IMR-90 (cell line): Measurements from ENCODE around the gene GLIS1. TPM values are rescaled to one million over a fixed set of nuclear protein-coding genes. Genes with fewer than 3 reads are reported as not detected.

Experiments used
- ATAC-seq: fragments of 200-7000 bp; cut with Tn5 transposase; 2 replicates; pipeline ENCODE4 v1.9.1; 2020; ENCODE audit warnings: low read depth, mild to moderate bottlenecking, moderate library complexity
- BruUV-seq: library from RNA; stranded (reverse); fragments of 400-500 nt; replicated peaks from 2 replicates; lab custom pipeline; 2021; lab: Mats Ljungman, UMichigan
- CTCF ChIA-PET: fragments of 300-600 bp; formaldehyde crosslinking; extraction: SDS; loops from one replicate; lab custom pipeline; 2021; ENCODE audit warnings: antibody characterized with exemption; lab: Yijun Ruan, JAX
- POLR2A ChIA-PET: fragments of 300-600 bp; sonication (Branson Sonifier 250); formaldehyde crosslinking; loops from one replicate; lab custom pipeline; 2022; ENCODE audit warnings: antibody characterized with exemption; ENCODE audit not compliant: unreplicated experiment; lab: Charles Lee
- DNase-seq: peaks from one replicate; pipeline ENCODE4 v3.0.0; 2013
- H2AFZ ChIP-seq: replicated peaks from 2 replicates; pipeline ENCODE3; 2013; ENCODE audit warnings: low read length, mild to moderate bottlenecking; ENCODE audit not compliant: poor library complexity
- H2AK5ac ChIP-seq: 2 replicates; pipeline ENCODE4 v1.6.1; 2013; ENCODE audit warnings: low read depth, low read length, inconsistent platforms
- H2AK9ac ChIP-seq: replicated peaks from 2 replicates; pipeline ENCODE3; 2013; ENCODE audit warnings: mild to moderate bottlenecking, low read depth, low read length, moderate library complexity; ENCODE audit not compliant: poor library complexity
- H2BK120ac ChIP-seq: 2 replicates; pipeline ENCODE4 v1.6.1; 2013; ENCODE audit warnings: low read depth, low read length, inconsistent platforms
- H2BK15ac ChIP-seq: 3 replicates; pipeline ENCODE4 v1.6.1; 2013; ENCODE audit warnings: low read depth, low read length, inconsistent platforms
- H2BK20ac ChIP-seq: 2 replicates; pipeline ENCODE4 v1.6.1; 2013; ENCODE audit warnings: low read depth, mild to moderate bottlenecking, inconsistent platforms, low read length, moderate library complexity
- H2BK5ac ChIP-seq: 2 replicates; pipeline ENCODE4 v1.6.1; 2013; ENCODE audit warnings: mild to moderate bottlenecking, low read depth, low read length, inconsistent platforms; ENCODE audit not compliant: poor library complexity, severe bottlenecking
- H3K14ac ChIP-seq: replicated peaks from 2 replicates; pipeline ENCODE4 v1.6.1; 2013; ENCODE audit warnings: low read depth, low read length, inconsistent platforms
- H3K18ac ChIP-seq: 2 replicates; pipeline ENCODE4 v1.6.1; 2013; ENCODE audit warnings: low read depth, low read length, control low read depth
- H3K23ac ChIP-seq: 2 replicates; pipeline ENCODE4 v1.6.1; 2013; ENCODE audit warnings: low read depth, low read length, inconsistent platforms
- H3K27ac ChIP-seq: 2 replicates; pipeline ENCODE4 v1.5.1; 2013; ENCODE audit warnings: mild to moderate bottlenecking, control low read depth, low read length; ENCODE audit not compliant: insufficient read depth
- H3K27me3 ChIP-seq: 2 replicates; pipeline ENCODE4 v1.6.1; 2013; ENCODE audit warnings: low read length; ENCODE audit not compliant: control insufficient read depth, insufficient read depth
- H3K36me3 ChIP-seq: 2 replicates; pipeline ENCODE4 v1.6.1; 2013; ENCODE audit warnings: low read length, mixed read lengths; ENCODE audit not compliant: control insufficient read depth, insufficient read depth
- H3K4ac ChIP-seq: 2 replicates; pipeline ENCODE4 v1.6.1; 2013; ENCODE audit warnings: low read depth, low read length, inconsistent platforms
- H3K4me1 ChIP-seq: 2 replicates; pipeline ENCODE4 v1.6.1; 2013; ENCODE audit warnings: low read length, mixed read lengths; ENCODE audit not compliant: control insufficient read depth, insufficient read depth
- H3K4me2 ChIP-seq: 2 replicates; pipeline ENCODE4 v1.6.1; 2013; ENCODE audit warnings: low read depth, mild to moderate bottlenecking, control low read depth, low read length, moderate library complexity
- H3K4me3 ChIP-seq: 2 replicates; pipeline ENCODE4 v1.5.1; 2013; ENCODE audit warnings: low read depth, mild to moderate bottlenecking, control low read depth, low read length, moderate library complexity; ENCODE audit not compliant: insufficient read depth
- H3K56ac ChIP-seq: 2 replicates; pipeline ENCODE4 v1.6.1; 2013; ENCODE audit warnings: low read length, inconsistent platforms; ENCODE audit not compliant: insufficient read depth; ENCODE audit errors: extremely low read depth
- H3K79me1 ChIP-seq, 2 experiments: 2 replicates each; pipeline ENCODE4 v1.6.1; 2013; ENCODE audit warnings: low read length in 2 of 2, inconsistent platforms in 1 of 2, low read depth in 1 of 2
- H3K9ac ChIP-seq: 2 replicates; pipeline ENCODE4 v1.6.1; 2013; ENCODE audit warnings: low read depth, low read length, control low read depth
- H3K9me1 ChIP-seq: 2 replicates; pipeline ENCODE4 v1.6.1; 2013; ENCODE audit warnings: low read length, inconsistent platforms; ENCODE audit not compliant: insufficient read depth
- H3K9me3 ChIP-seq: 2 replicates; pipeline ENCODE4 v1.6.1; 2013; ENCODE audit warnings: low read length; ENCODE audit not compliant: control insufficient read depth, insufficient read depth
- H4K20me1 ChIP-seq: 2 replicates; pipeline ENCODE4 v1.6.1; 2013; ENCODE audit warnings: low read length, inconsistent platforms; ENCODE audit not compliant: insufficient read depth
- H4K5ac ChIP-seq: 2 replicates; pipeline ENCODE4 v1.6.1; 2013; ENCODE audit warnings: mild to moderate bottlenecking, low read depth, low read length, control low read depth
- H4K8ac ChIP-seq, 2 experiments: 2 replicates each; pipeline ENCODE4 v1.6.1; 2013; ENCODE audit warnings: low read depth in 2 of 2, low read length in 2 of 2, control low read depth in 1 of 2, inconsistent platforms in 1 of 2
- H4K91ac ChIP-seq: 2 replicates; pipeline ENCODE4 v1.6.1; 2013; ENCODE audit warnings: low read depth, low read length, inconsistent platforms; ENCODE audit not compliant: insufficient read depth
- BHLHE40 ChIP-seq: fragments of 150-350 bp; IDR thresholded peaks from 2 replicates; pipeline ENCODE4 v1.6.1; 2016; ENCODE audit warnings: mild to moderate bottlenecking, low read depth, low read length
- CEBPB ChIP-seq: IDR thresholded peaks from 2 replicates; pipeline ENCODE4 v1.6.1; 2012; ENCODE audit warnings: low read depth, low read length, improper control_type of control experiment
- CHD1 ChIP-seq: IDR thresholded peaks from 2 replicates; pipeline ENCODE4 v1.6.1; 2012; ENCODE audit warnings: low read depth, low read length, improper control_type of control experiment
- ELK1 ChIP-seq: fragments of 150-350 bp; IDR thresholded peaks from 2 replicates; pipeline ENCODE4 v1.6.1; 2016; ENCODE audit warnings: low read depth, mild to moderate bottlenecking, low read length, moderate library complexity, borderline replicate concordance
- FOS ChIP-seq: fragments of 150-350 bp; IDR thresholded peaks from 2 replicates; pipeline ENCODE4 v1.6.1; 2016; ENCODE audit warnings: low read depth, low read length
- MAFK ChIP-seq: IDR thresholded peaks from 2 replicates; pipeline ENCODE4 v1.6.1; 2012; ENCODE audit warnings: low read depth, low read length, improper control_type of control experiment
- MAZ ChIP-seq: IDR thresholded peaks from 2 replicates; pipeline ENCODE4 v1.6.1; 2012; ENCODE audit warnings: low read depth, mild to moderate bottlenecking, low read length, improper control_type of control experiment, moderate library complexity, borderline replicate concordance
- MXI1 ChIP-seq: IDR thresholded peaks from 2 replicates; pipeline ENCODE4 v1.6.1; 2012; ENCODE audit warnings: low read depth, mild to moderate bottlenecking, low read length, moderate library complexity, borderline replicate concordance
- NFE2L2 ChIP-seq: fragments of 150-350 bp; IDR thresholded peaks from 2 replicates; pipeline ENCODE4 v1.6.1; 2016; ENCODE audit warnings: low read depth, mild to moderate bottlenecking, low read length
- POLR2A ChIP-seq: IDR thresholded peaks from 2 replicates; pipeline ENCODE4 v1.6.1; 2012; ENCODE audit warnings: mild to moderate bottlenecking, low read depth, low read length
- RAD21 ChIP-seq: IDR thresholded peaks from 2 replicates; pipeline ENCODE4 v1.6.1; 2012; ENCODE audit warnings: low read length, improper control_type of control experiment
- RCOR1 ChIP-seq: IDR thresholded peaks from 2 replicates; pipeline ENCODE4 v1.6.1; 2012; ENCODE audit warnings: mild to moderate bottlenecking, low read length, improper control_type of control experiment; ENCODE audit not compliant: insufficient replicate concordance
- RFX5 ChIP-seq: IDR thresholded peaks from 2 replicates; pipeline ENCODE4 v1.8.0; 2012; ENCODE audit warnings: low read depth, mild to moderate bottlenecking, low read length, moderate library complexity
- SMC3 ChIP-seq: fragments of 150-350 bp; IDR thresholded peaks from 2 replicates; pipeline ENCODE4 v1.6.1; 2016; ENCODE audit warnings: low read depth, mild to moderate bottlenecking, antibody characterized with exemption, low read length, moderate library complexity
- WGBS, 2 experiments: methylation state at CpG; one replicate each; pipeline versions ENCODE4 v1.1.5 to v1.1.7; 2013; ENCODE audit warnings: missing lambda C conversion rate in 2 of 2; ENCODE audit not compliant: insufficient read length in 1 of 2; ENCODE audit errors: extremely low coverage in 2 of 2; 5-methylcytosine and 5-hydroxymethylcytosine counted together
- dilution Hi-C: fragments of 300-500 bp; cut with HindIII; formaldehyde crosslinking; loops from one replicate; pipeline ENCODE4 v1.14.3; 2018; ENCODE audit warnings: low sequenced_read_pairs; ENCODE audit not compliant: unreplicated experiment
- in situ Hi-C: fragments of 300-500 bp; cut with MboI; formaldehyde crosslinking; loops from 3 replicates; pipeline ENCODE4 v1.14.3; 2019; ENCODE audit warnings: low sequenced_read_pairs, inconsistent platforms, mixed read lengths
- intact Hi-C: fragments of 100-400 bp; cut with micrococcal nuclease; formaldehyde crosslinking; loops from 2 replicates; pipeline ENCODE4 v1.10.0; 2022
- polyA plus RNA-seq, 3 experiments: library from polyadenylated mRNA; depleted of rRNA; stranded (reverse); fragments of >200 nt; gene quantifications; 2 replicates each; pipeline ENCODE4 v1.2.3, GENCODE V29; 2012; ENCODE audit warnings: low replicate concordance in 1 of 3
- total RNA-seq: library from RNA; depleted of rRNA; stranded (reverse); fragments of >200 nt; gene quantifications from 2 replicates; pipeline ENCODE4 v1.2.3, GENCODE V29; 2012
- TF ChIP-seq, protein P1 (sequence below): fragments of 150-350 bp; IDR thresholded peaks from 2 replicates; pipeline ENCODE4 v1.6.1; 2017; ENCODE audit warnings: mild to moderate bottlenecking, antibody characterized with exemption, low read length, low read depth
- TF ChIP-seq, protein P2 (sequence below): conservative IDR thresholded peaks from 2 replicates; pipeline ENCODE4 v1.5.1; 2012; ENCODE audit warnings: mild to moderate bottlenecking, low read depth, low read length, improper control_type of control experiment

Gene GLIS1
- total and polyA plus RNA-seq, 2 of the 4 experiments (the other 2 are of a cell fraction): 0.18 to 2.3 TPM

DNA sequence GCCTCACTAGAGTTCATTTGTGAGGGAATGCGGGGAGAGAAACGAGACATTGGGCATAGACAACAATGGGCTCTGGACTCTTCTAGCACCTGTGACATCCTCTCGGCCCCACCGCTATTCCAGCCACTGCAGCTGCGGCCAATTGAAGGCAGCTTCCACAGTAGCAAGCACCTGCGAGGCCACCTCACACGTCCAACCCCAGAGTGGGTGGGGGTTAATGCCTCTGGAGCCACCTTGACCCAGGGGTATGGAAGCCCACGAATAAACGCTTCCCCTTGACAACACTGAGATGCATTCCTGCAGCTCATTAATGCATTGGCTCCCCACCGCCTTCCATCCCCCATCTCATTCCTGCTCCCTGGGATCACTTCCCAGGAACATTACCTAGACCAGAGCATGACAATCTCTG lies 104.4 kb downstream of the GLIS1 start:
- ChIA-PET POLR2A (no interaction called here), CTCF (no interaction called here)
- Histone ChIP-seq H2AK5ac (no peak overlapping the region), H3K4me1 (no peaks in the 10 kb centered on the region), H4K8ac (no peak overlapping the region), H3K18ac (no peak overlapping the region), H3K56ac (no peak overlapping the region), H4K20me1 (peaks cover 13% of the 10 kb centered on the region), H3K4me2 (no peak overlapping the region), H3K9me1 (peaks cover 8% of the 10 kb centered on the region; the same call in 1 of the 2 replicates), H3K36me3 (no peaks in the 10 kb centered on the region), H2AFZ (no peak overlapping the region), H2BK5ac (no peak overlapping the region), H4K5ac (no peak overlapping the region), H3K9me3 (no peaks in the 10 kb centered on the region), H2BK20ac (no peak overlapping the region), H3K23ac (no peak overlapping the region), H3K27ac (no peak overlapping the region), H3K27me3 (no peaks in the 10 kb centered on the region), H3K9ac (no peak overlapping the region), H4K91ac (no peak overlapping the region), H2AK9ac (no peak overlapping the region), H2BK15ac (no peak overlapping the region), H3K4ac (no peak overlapping the region), H2BK120ac (no peak overlapping the region), H3K14ac (no peak overlapping the region), H3K79me1 (peaks cover 0 to 7% of the 10 kb centered on the region in 2 experiments; a peak in 1 of 4 replicates), H3K4me3 (no peak overlapping the region)
- DNase-seq (no peak), ATAC-seq (no peak)
- no TSS peak for BruUV-seq
- intact Hi-C loops (no loop called here), dilution Hi-C loops (no loop called here), in situ Hi-C loops (no loop called here)
- no peak for TF ChIP-seq CHD1
- no peak for TF ChIP-seq FOS
- TF ChIP-seq SMC3: no peak
- TF ChIP-seq BHLHE40: no peak
- no peak for TF ChIP-seq ELK1
- TF ChIP-seq, protein P1, sequence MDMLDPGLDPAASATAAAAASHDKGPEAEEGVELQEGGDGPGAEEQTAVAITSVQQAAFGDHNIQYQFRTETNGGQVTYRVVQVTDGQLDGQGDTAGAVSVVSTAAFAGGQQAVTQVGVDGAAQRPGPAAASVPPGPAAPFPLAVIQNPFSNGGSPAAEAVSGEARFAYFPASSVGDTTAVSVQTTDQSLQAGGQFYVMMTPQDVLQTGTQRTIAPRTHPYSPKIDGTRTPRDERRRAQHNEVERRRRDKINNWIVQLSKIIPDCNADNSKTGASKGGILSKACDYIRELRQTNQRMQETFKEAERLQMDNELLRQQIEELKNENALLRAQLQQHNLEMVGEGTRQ: no peak
- TF ChIP-seq NFE2L2: no peak
- TF ChIP-seq MAZ: no peak
- no peak for TF ChIP-seq RAD21
- no peak for TF ChIP-seq RFX5
- TF ChIP-seq RCOR1: no peak
- no peak for TF ChIP-seq MXI1
- TF ChIP-seq, protein P2, sequence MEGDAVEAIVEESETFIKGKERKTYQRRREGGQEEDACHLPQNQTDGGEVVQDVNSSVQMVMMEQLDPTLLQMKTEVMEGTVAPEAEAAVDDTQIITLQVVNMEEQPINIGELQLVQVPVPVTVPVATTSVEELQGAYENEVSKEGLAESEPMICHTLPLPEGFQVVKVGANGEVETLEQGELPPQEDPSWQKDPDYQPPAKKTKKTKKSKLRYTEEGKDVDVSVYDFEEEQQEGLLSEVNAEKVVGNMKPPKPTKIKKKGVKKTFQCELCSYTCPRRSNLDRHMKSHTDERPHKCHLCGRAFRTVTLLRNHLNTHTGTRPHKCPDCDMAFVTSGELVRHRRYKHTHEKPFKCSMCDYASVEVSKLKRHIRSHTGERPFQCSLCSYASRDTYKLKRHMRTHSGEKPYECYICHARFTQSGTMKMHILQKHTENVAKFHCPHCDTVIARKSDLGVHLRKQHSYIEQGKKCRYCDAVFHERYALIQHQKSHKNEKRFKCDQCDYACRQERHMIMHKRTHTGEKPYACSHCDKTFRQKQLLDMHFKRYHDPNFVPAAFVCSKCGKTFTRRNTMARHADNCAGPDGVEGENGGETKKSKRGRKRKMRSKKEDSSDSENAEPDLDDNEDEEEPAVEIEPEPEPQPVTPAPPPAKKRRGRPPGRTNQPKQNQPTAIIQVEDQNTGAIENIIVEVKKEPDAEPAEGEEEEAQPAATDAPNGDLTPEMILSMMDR: no peak
- TF ChIP-seq MAFK: no peak
- TF ChIP-seq POLR2A: no peak
- TF ChIP-seq CEBPB: no peak
- WGBS, 2 experiments: 100% methylated on average over 2 of the region's 10 CpGs; no CpG with 5 or more reads in 1 of the 2 experiments
